ENCODE data around the gene ERG28.

GRCh38 chr14:75650253-75651058 is 10.2 kb downstream of the ERG28 start:
- no peak for TF ChIP-seq ZSCAN30 (CRISPR knock-in tag; IDR thresholded peaks at IDR 0.05)
- TF ChIP-seq SMARCE1 (IDR thresholded peaks at IDR 0.05; ENCODE audit: borderline replicate concordance): no peak
- TF ChIP-seq ZNF143 (CRISPR knock-in tag; IDR thresholded peaks at IDR 0.05): no peak
- peak; percentile 13; the same call in 1 of the 2 replicates for TF ChIP-seq SMAD3 (CRISPR knock-in tag; IDR thresholded peaks at IDR 0.05)
- no peak for TF ChIP-seq ZNF75D (CRISPR knock-in tag; IDR thresholded peaks at IDR 0.05; ENCODE audit: borderline replicate concordance)
- TF ChIP-seq KAT8 (CRISPR knock-in tag; IDR thresholded peaks at IDR 0.05): peak; percentile 6; the same call in 1 of the 2 replicates
- TF ChIP-seq ZMYM2 (CRISPR knock-in tag; IDR thresholded peaks at IDR 0.05): no peak
- TF ChIP-seq REXO4 (CRISPR knock-in tag; IDR thresholded peaks at IDR 0.05; ENCODE audit: borderline replicate concordance): no peak
- TF ChIP-seq ATF3 (CRISPR knock-in tag; IDR thresholded peaks at IDR 0.05): no peak
- no peak for TF ChIP-seq MAFG (CRISPR knock-in tag; IDR thresholded peaks at IDR 0.05)

Measured in HepG2 (cell line).